Measurements from ENCODE around the gene CD99L2.

CD99L2 gene

GRCh38 chrX:150864127-150864526, 34.3 kb downstream of the CD99L2 start:
- TF ChIP-seq POLR2AphosphoS5 (IDR thresholded peaks at IDR 0.05; ENCODE audit: low read depth, low read length) = no peak
- no peak for TF ChIP-seq REST (IDR thresholded peaks at IDR 0.05; ENCODE audit: insufficient read depth in 1 of 2, low read depth in 2 of 2, low read length in 2 of 2)
- TF ChIP-seq SIN3A (IDR thresholded peaks at IDR 0.05; ENCODE audit: borderline replicate concordance, insufficient read depth, low read length) = no peak
- TF ChIP-seq FOXP2 (optimal IDR thresholded peaks at IDR 0.05; ENCODE audit: borderline replicate concordance, extremely low read depth, extremely low read length, insufficient read depth) = no peak

GRCh38 chrX:150863191-150863590, 35.3 kb downstream of the CD99L2 start:
- TF ChIP-seq POLR2AphosphoS5 (IDR thresholded peaks at IDR 0.05; ENCODE audit: low read depth, low read length) = no peak
- no peak for TF ChIP-seq TAF1 (IDR thresholded peaks at IDR 0.05; ENCODE audit: borderline replicate concordance, insufficient read depth, low read length)
- no peak for TF ChIP-seq FOXP2 (optimal IDR thresholded peaks at IDR 0.05; ENCODE audit: borderline replicate concordance, extremely low read depth, extremely low read length, insufficient read depth)
- TF ChIP-seq REST (IDR thresholded peaks at IDR 0.05; ENCODE audit: insufficient read depth in 1 of 2, low read depth in 2 of 2, low read length in 2 of 2) = no peak
- TF ChIP-seq SIN3A (IDR thresholded peaks at IDR 0.05; ENCODE audit: borderline replicate concordance, insufficient read depth, low read length) = no peak

GRCh38 chrX:150857453-150857852, 41.0 kb downstream of the CD99L2 start:
- TF ChIP-seq FOXP2 (optimal IDR thresholded peaks at IDR 0.05; ENCODE audit: borderline replicate concordance, extremely low read depth, extremely low read length, insufficient read depth) = no peak
- TF ChIP-seq TAF1 (IDR thresholded peaks at IDR 0.05; ENCODE audit: borderline replicate concordance, insufficient read depth, low read length) = no peak
- TF ChIP-seq REST (IDR thresholded peaks at IDR 0.05; ENCODE audit: insufficient read depth in 1 of 2, low read depth in 2 of 2, low read length in 2 of 2) = no peak
- TF ChIP-seq POLR2AphosphoS5 (IDR thresholded peaks at IDR 0.05; ENCODE audit: low read depth, low read length) = no peak

GRCh38 chrX:150856785-150857184, 41.7 kb downstream of the CD99L2 start:
- TF ChIP-seq POLR2AphosphoS5 (IDR thresholded peaks at IDR 0.05; ENCODE audit: low read depth, low read length) = no peak

GRCh38 chrX:150856101-150856500, 42.4 kb downstream of the CD99L2 start:
- TF ChIP-seq FOXP2 (optimal IDR thresholded peaks at IDR 0.05; ENCODE audit: borderline replicate concordance, extremely low read depth, extremely low read length, insufficient read depth) (no peak), POLR2AphosphoS5 (IDR thresholded peaks at IDR 0.05; ENCODE audit: low read depth, low read length) (no peak), SIN3A (IDR thresholded peaks at IDR 0.05; ENCODE audit: borderline replicate concordance, insufficient read depth, low read length) (no peak), REST (IDR thresholded peaks at IDR 0.05; ENCODE audit: insufficient read depth in 1 of 2, low read depth in 2 of 2, low read length in 2 of 2) (no peak)
